DND-41 (cell line): ENCODE measurements around the gene KIF1A.

Source experiments
- ATAC-seq: fragments of 200-7000 bp; cut with Tn5 transposase; 3 replicates; pipeline ENCODE4 v1.9.1; 2021; ENCODE audit warnings: low read depth; ENCODE audit not compliant: insufficient read depth
- DNase-seq: peaks from one replicate; pipeline ENCODE4 v3.0.0-alpha.2; 2020
- H2AFZ ChIP-seq: 2 replicates; pipeline ENCODE4 v1.6.0; 2012; ENCODE audit warnings: low read depth, low read length
- H3K27ac ChIP-seq: 2 replicates; pipeline ENCODE4 v1.5.1; 2012; ENCODE audit warnings: low read length, inconsistent platforms
- H3K27me3 ChIP-seq: fragments of 200-600 bp; sonication (generic); 2 replicates; pipeline ENCODE4 v1.6.0; 2012; ENCODE audit warnings: low read length, mild to moderate bottlenecking, inconsistent platforms; ENCODE audit not compliant: insufficient read depth, poor library complexity
- H3K36me3 ChIP-seq: 2 replicates; pipeline ENCODE4 v1.5.1; 2012; ENCODE audit warnings: low read length, inconsistent platforms; ENCODE audit not compliant: insufficient read depth
- H3K4me1 ChIP-seq: 2 replicates; pipeline ENCODE4 v1.5.1; 2012; ENCODE audit warnings: mild to moderate bottlenecking, low read length; ENCODE audit not compliant: insufficient read depth
- H3K4me2 ChIP-seq: 2 replicates; pipeline ENCODE4 v1.6.0; 2012; ENCODE audit warnings: mild to moderate bottlenecking, moderate library complexity, low read length, inconsistent platforms; ENCODE audit not compliant: insufficient read depth
- H3K4me3 ChIP-seq, 2 experiments: fragments of 200-600 bp in 1 of 2; shearing (Covaris generic) in 1 of 2; 2 replicates each; pipeline ENCODE4 v1.5.1; 2012 to 2016; ENCODE audit warnings: inconsistent platforms in 2 of 2, low read length in 2 of 2, mild to moderate bottlenecking in 2 of 2, low read depth in 1 of 2, moderate library complexity in 1 of 2
- H3K79me2 ChIP-seq: 2 replicates; pipeline ENCODE4 v1.6.0; 2012; ENCODE audit warnings: low read length, inconsistent platforms; ENCODE audit not compliant: insufficient read depth
- H3K9ac ChIP-seq: 2 replicates; pipeline ENCODE4 v1.6.0; 2012; ENCODE audit warnings: low read depth, mild to moderate bottlenecking, inconsistent platforms, low read length, moderate library complexity
- H3K9me3 ChIP-seq: 2 replicates; pipeline ENCODE4 v1.5.1; 2012; ENCODE audit warnings: low read length, moderate library complexity, mild to moderate bottlenecking, inconsistent platforms; ENCODE audit not compliant: insufficient read depth, severe bottlenecking
- H4K20me1 ChIP-seq: 2 replicates; pipeline ENCODE4 v1.6.0; 2012; ENCODE audit warnings: low read length; ENCODE audit not compliant: insufficient read depth
- EZH2 ChIP-seq: IDR thresholded peaks from 3 replicates; pipeline ENCODE4 v1.6.1; 2012; ENCODE audit warnings: borderline replicate concordance, low read depth, mild to moderate bottlenecking, moderate library complexity, low read length, inconsistent platforms; ENCODE audit not compliant: severe bottlenecking
- TF ChIP-seq, protein P1 (sequence below): IDR thresholded peaks from 2 replicates; pipeline ENCODE4 v1.5.1; 2012; ENCODE audit warnings: borderline replicate concordance, low read length, moderate library complexity, mild to moderate bottlenecking; ENCODE audit not compliant: poor library complexity, severe bottlenecking; ENCODE audit errors: extremely low read depth

Gene KIF1A

DNA sequence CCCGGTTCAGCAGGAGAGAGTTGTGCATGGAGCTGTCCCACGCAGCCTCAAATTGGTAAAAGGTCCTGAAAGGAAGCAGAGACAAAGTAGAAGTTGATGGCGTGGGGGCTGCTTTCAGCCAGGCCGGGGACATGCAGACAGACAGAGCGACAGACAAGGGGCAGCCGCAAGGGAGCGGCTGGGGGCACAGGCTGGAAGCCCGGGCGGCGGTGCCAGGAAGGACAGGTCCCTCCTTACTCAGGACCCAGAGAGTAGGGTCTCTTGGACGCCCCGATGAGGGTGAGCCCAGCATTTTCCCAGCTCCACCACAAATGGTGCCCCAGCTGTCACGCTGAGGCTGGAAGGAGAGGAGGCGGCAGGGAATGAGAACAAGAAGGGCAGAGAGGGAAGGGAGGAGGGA is 93.1 kb downstream of the KIF1A start:
- Histone ChIP-seq H3K36me3 (no peaks in the 10 kb centered on the region), H3K79me2 (no peaks in the 10 kb centered on the region), H3K9me3 (no peaks in the 10 kb centered on the region), H3K27me3 (peaks cover 3% of the 10 kb centered on the region), H3K4me1 (no peaks in the 10 kb centered on the region), H2AFZ (no peak overlapping the region), H3K4me2 (no peak overlapping the region), H3K4me3 (no peak overlapping the region), H4K20me1 (peaks cover 22% of the 10 kb centered on the region), H3K9ac (no peak overlapping the region), H3K27ac (no peak overlapping the region)
- ATAC-seq (no peak), DNase-seq (no peak)
- TF ChIP-seq, protein P1, sequence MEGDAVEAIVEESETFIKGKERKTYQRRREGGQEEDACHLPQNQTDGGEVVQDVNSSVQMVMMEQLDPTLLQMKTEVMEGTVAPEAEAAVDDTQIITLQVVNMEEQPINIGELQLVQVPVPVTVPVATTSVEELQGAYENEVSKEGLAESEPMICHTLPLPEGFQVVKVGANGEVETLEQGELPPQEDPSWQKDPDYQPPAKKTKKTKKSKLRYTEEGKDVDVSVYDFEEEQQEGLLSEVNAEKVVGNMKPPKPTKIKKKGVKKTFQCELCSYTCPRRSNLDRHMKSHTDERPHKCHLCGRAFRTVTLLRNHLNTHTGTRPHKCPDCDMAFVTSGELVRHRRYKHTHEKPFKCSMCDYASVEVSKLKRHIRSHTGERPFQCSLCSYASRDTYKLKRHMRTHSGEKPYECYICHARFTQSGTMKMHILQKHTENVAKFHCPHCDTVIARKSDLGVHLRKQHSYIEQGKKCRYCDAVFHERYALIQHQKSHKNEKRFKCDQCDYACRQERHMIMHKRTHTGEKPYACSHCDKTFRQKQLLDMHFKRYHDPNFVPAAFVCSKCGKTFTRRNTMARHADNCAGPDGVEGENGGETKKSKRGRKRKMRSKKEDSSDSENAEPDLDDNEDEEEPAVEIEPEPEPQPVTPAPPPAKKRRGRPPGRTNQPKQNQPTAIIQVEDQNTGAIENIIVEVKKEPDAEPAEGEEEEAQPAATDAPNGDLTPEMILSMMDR: no peak
- no peak for TF ChIP-seq EZH2

- Histone ChIP-seq H2AFZ (no peak overlapping the region), H3K9ac (no peak overlapping the region), H3K27ac (no peak overlapping the region), H3K9me3 (no peaks in the 10 kb centered on the region), H3K4me3 (no peak overlapping the region), H3K4me2 (no peak overlapping the region), H3K79me2 (no peaks in the 10 kb centered on the region), H3K36me3 (no peaks in the 10 kb centered on the region), H3K4me1 (no peaks in the 10 kb centered on the region), H4K20me1 (peaks cover 30% of the 10 kb centered on the region), H3K27me3 (no peaks in the 10 kb centered on the region)
- TF ChIP-seq, protein P1: no peak
- TF ChIP-seq EZH2: no peak
- ATAC-seq (no peak), DNase-seq (no peak)
Observed at GRCh38 chr2:240725671-240726070, 94.3 kb downstream of the KIF1A start.

DNA sequence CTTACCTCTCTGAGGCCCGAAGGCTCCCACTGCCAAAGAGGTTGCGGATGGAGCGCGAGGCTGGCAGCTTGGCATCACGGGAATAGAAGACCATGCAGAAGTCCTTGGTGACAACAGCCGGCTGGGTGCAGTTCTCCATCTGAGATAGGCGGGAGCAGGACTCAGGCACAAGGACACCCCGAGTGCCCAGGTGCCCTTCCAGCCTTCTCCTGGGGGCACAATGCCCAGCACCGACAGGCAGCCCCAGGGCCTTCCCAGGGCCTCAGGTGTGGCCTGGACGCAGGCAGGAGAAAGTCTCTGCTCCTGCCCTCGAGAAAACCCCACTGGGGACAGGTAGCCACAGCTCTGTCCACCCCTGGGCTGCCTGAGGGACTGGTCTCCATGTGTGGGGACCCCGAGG is 94.8 kb downstream of the KIF1A start:
- TF ChIP-seq, protein P1: no peak
- Histone ChIP-seq H3K4me2 (no peak overlapping the region), H3K36me3 (no peaks in the 10 kb centered on the region), H3K79me2 (no peaks in the 10 kb centered on the region), H2AFZ (no peak overlapping the region), H3K9ac (no peak overlapping the region), H4K20me1 (peaks cover 27% of the 10 kb centered on the region), H3K27me3 (no peaks in the 10 kb centered on the region), H3K27ac (no peak overlapping the region), H3K9me3 (no peaks in the 10 kb centered on the region), H3K4me3 (no peak overlapping the region), H3K4me1 (no peaks in the 10 kb centered on the region)
- no peak for ATAC-seq
- no peak for DNase-seq

- DNase-seq (no peak), ATAC-seq (no peak)
- no peak overlapping the region for H3K9ac ChIP-seq
- H3K27ac ChIP-seq: no peak overlapping the region
- H4K20me1 ChIP-seq: peaks cover 20% of the 10 kb centered on the region
- no peaks in the 10 kb centered on the region for H3K27me3 ChIP-seq
- no peak overlapping the region for H2AFZ ChIP-seq
- no peak overlapping the region for H3K4me3 ChIP-seq
- H3K4me1 ChIP-seq: no peaks in the 10 kb centered on the region
- no peaks in the 10 kb centered on the region for H3K79me2 ChIP-seq
- no peaks in the 10 kb centered on the region for H3K36me3 ChIP-seq
- no peak overlapping the region for H3K4me2 ChIP-seq
- H3K9me3 ChIP-seq: no peaks in the 10 kb centered on the region
- TF ChIP-seq, protein P1: no peak
Observed at GRCh38 chr2:240724431-240724830, 95.6 kb downstream of the KIF1A start.
